B cell (primary cell): ENCODE data around the gene LAMA4. TPM values are rescaled to one million over a fixed set of nuclear protein-coding genes. Genes with fewer than 3 reads are reported as not detected.

Source experiments
- ATAC-seq: fragments of 200-7000 bp; cut with Tn5 transposase; one replicate; pipeline ENCODE4 v1.10.0; 2021; ENCODE audit warnings: low read depth, mild to moderate bottlenecking, moderate number of reproducible peaks, moderate library complexity
- CTCF ChIA-PET: fragments of 350-600 bp; sonication (Branson Sonifier 250); formaldehyde crosslinking; loops from one replicate; lab custom pipeline; 2021; ENCODE audit warnings: antibody characterized with exemption, inconsistent platforms; lab: Charles Lee
- POLR2A ChIA-PET: fragments of 350-600 bp; sonication (Branson Sonifier 250); formaldehyde crosslinking; loops from one replicate; lab custom pipeline; 2021; ENCODE audit warnings: antibody characterized with exemption; lab: Charles Lee
- DNase-seq: peaks from one replicate; pipeline ENCODE4 v3.0.0; 2013
- H2AFZ ChIP-seq: 2 replicates; pipeline ENCODE4 v1.6.1; 2012; ENCODE audit warnings: mild to moderate bottlenecking, low read depth, low read length; ENCODE audit not compliant: insufficient read depth, poor library complexity, severe bottlenecking
- H3K27ac ChIP-seq, 2 donors: 1 replicate in 1 of 2; 2 replicates in 1 of 2; pipeline ENCODE4 v1.5.1; 2012 to 2013; ENCODE audit warnings: low read length in 2 of 2, mild to moderate bottlenecking in 2 of 2, moderate library complexity in 1 of 2
- H3K27me3 ChIP-seq, 4 experiments: fragments of 200-600 bp in 1 of 4; sonication (generic) in 1 of 4; replicated peaks in 1 of 4; 1 replicate in 2 of 4; 2 replicates in 2 of 4; pipeline versions ENCODE4 v1.6.1 to v1.7.0; 2013 to 2016; ENCODE audit warnings: low read length in 3 of 4, mild to moderate bottlenecking in 2 of 4, mixed read lengths in 1 of 4, moderate library complexity in 1 of 4; ENCODE audit not compliant: insufficient read depth in 4 of 4, control insufficient read depth in 3 of 4; ENCODE audit errors: control extremely low read depth in 1 of 4
- H3K36me3 ChIP-seq, 2 experiments: replicated peaks in 1 of 2; 1 replicate in 1 of 2; 2 replicates in 1 of 2; pipeline versions ENCODE4 v1.6.1 to v1.7.1; 2013; ENCODE audit warnings: low read length in 1 of 2; ENCODE audit not compliant: insufficient read depth in 2 of 2, control insufficient read depth in 1 of 2; ENCODE audit errors: control extremely low read depth in 1 of 2, extremely low read depth in 1 of 2
- H3K4me1 ChIP-seq, 2 donors: fragments of 200-600 bp in 1 of 2; sonication (generic) in 1 of 2; 1 replicate in 1 of 2; 2 replicates in 1 of 2; pipeline versions ENCODE4 v1.5.1 to v1.6.1; 2013 to 2017; ENCODE audit warnings: low read length in 2 of 2; ENCODE audit not compliant: control insufficient read depth in 2 of 2, insufficient read depth in 2 of 2
- H3K4me2 ChIP-seq: replicated peaks from 2 replicates; pipeline ENCODE3; 2012; ENCODE audit warnings: mild to moderate bottlenecking, low read depth, low read length; ENCODE audit not compliant: poor library complexity, severe bottlenecking
- H3K4me3 ChIP-seq, 5 experiments: fragments of 200-600 bp in 1 of 5; sonication (generic) in 1 of 5; 1 replicate in 3 of 5; 2 replicates in 2 of 5; pipeline versions ENCODE4 v1.5.1 to v1.7.0; 2011 to 2016; ENCODE audit warnings: low read length in 4 of 5, mild to moderate bottlenecking in 4 of 5, low read depth in 2 of 5, control low read depth in 1 of 5, moderate library complexity in 1 of 5; ENCODE audit not compliant: insufficient read depth in 1 of 5; ENCODE audit errors: control extremely low read depth in 1 of 5, extremely low read depth in 1 of 5
- H3K79me2 ChIP-seq: fragments of 200-600 bp; sonication (generic); one replicate; pipeline ENCODE4 v1.6.0; 2016; ENCODE audit warnings: low read length; ENCODE audit not compliant: control insufficient read depth, insufficient read depth
- H3K9ac ChIP-seq: fragments of 200-600 bp; sonication (generic); 2 replicates; pipeline ENCODE4 v1.6.1; 2017; ENCODE audit warnings: mild to moderate bottlenecking, low read length, moderate library complexity
- H3K9me3 ChIP-seq, 3 donors: one replicate each; pipeline versions ENCODE4 v1.6.1 to v1.7.1; 2013; ENCODE audit warnings: low read length in 2 of 3; ENCODE audit not compliant: control insufficient read depth in 2 of 3, insufficient read depth in 1 of 3; ENCODE audit errors: control extremely low read depth in 1 of 3
- H4K20me1 ChIP-seq: 2 replicates; pipeline ENCODE4 v1.6.0; 2012; ENCODE audit warnings: mild to moderate bottlenecking, low read length; ENCODE audit not compliant: insufficient read depth, control insufficient read depth, poor library complexity, severe bottlenecking
- H3K27ac Mint-ChIP-seq: one replicate; pipeline ENCODE4 v1.8.0; 2021; ENCODE audit warnings: mixed read lengths
- H3K27me3 Mint-ChIP-seq: one replicate; pipeline ENCODE4 v1.8.0; 2021; ENCODE audit warnings: mixed read lengths
- H3K4me1 Mint-ChIP-seq: one replicate; pipeline ENCODE4 v1.8.0; 2021; ENCODE audit warnings: mixed read lengths
- H3K4me3 Mint-ChIP-seq: one replicate; pipeline ENCODE4 v1.8.0; 2021; ENCODE audit warnings: mixed read lengths
- H3K9me3 Mint-ChIP-seq: one replicate; pipeline ENCODE4 v1.8.0; 2022; ENCODE audit warnings: mixed read lengths; ENCODE audit not compliant: insufficient read depth
- EZH2 ChIP-seq: IDR thresholded peaks from 2 replicates; pipeline ENCODE4 v1.6.1; 2012; ENCODE audit warnings: borderline replicate concordance, low read depth, mild to moderate bottlenecking, moderate library complexity, low read length; ENCODE audit not compliant: insufficient read depth, poor library complexity, severe bottlenecking
- WGBS: methylation state at CpG from one replicate; pipeline ENCODE4 v1.1.5; 2013; ENCODE audit warnings: missing lambda C conversion rate; ENCODE audit not compliant: insufficient coverage; 5-methylcytosine and 5-hydroxymethylcytosine counted together
- intact Hi-C: fragments of 100-400 bp; cut with micrococcal nuclease; formaldehyde crosslinking; loops from one replicate; pipeline ENCODE4 v1.10.0; 2022
- polyA plus RNA-seq: library from polyadenylated mRNA; depleted of rRNA; stranded (reverse); fragments of >200 nt; gene quantifications from 2 replicates; pipeline ENCODE4 v1.2.3, GENCODE V29; 2012
- total RNA-seq, 2 donors: library from RNA; stranded (reverse); fragments of 120-200 nt in 1 of 2; gene quantifications; 1 replicate in 1 of 2; 2 replicates in 1 of 2; pipeline versions ENCODE4 v1.2.3 to v1.2.4, GENCODE V29; 2013 to 2022
- TF ChIP-seq, protein P1 (sequence below): fragments of 200-600 bp; IDR thresholded peaks from one replicate; pipeline ENCODE4 v1.8.0; 2022; ENCODE audit warnings: antibody characterized with exemption, mild to moderate bottlenecking

LAMA4 gene
- total and polyA plus RNA-seq, 2 donors (not counting 1 experiment from before 2014, with no cell fraction given) = not detected

DNA sequence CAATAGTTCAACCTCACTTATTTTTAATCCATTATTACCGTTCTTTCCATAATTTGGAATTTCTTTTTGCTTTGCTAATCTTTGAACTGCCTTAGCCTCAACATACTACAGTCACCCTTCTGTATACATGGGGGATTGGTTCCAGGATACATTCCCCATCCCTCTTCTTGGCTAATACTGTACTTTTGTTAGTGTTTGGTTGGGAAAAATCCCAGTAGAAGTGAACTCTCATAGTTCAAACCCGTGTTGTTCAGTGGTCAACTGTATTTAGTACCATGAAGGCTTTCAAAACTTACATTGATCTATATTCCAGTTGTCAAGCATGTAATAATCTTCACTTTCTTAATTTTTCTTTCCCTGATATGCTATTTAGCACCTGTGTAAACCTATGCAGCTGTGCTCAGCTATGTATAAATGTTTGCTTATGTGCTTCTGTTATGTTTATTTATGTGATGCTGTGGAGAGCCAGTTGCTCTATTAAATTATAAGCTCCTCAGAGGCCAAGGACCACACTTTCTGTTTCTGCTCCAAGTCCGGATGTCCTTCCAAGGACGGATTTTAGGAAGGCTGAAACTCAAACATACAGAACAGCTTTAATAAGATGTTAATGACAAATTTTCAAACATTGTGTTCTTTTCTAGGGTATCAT, 33.3 kb upstream of the LAMA4 start:
- POLR2A ChIA-PET = no interaction called here
- Mint-ChIP-seq H3K4me1 (no peaks in the 10 kb centered on the region), H3K4me3 (no peak overlapping the region), H3K27me3 (peaks cover 17% of the 10 kb centered on the region), H3K9me3 (no peaks in the 10 kb centered on the region), H3K27ac (no peak overlapping the region)
- TF ChIP-seq EZH2 = no peak
- TF ChIP-seq, protein P1, sequence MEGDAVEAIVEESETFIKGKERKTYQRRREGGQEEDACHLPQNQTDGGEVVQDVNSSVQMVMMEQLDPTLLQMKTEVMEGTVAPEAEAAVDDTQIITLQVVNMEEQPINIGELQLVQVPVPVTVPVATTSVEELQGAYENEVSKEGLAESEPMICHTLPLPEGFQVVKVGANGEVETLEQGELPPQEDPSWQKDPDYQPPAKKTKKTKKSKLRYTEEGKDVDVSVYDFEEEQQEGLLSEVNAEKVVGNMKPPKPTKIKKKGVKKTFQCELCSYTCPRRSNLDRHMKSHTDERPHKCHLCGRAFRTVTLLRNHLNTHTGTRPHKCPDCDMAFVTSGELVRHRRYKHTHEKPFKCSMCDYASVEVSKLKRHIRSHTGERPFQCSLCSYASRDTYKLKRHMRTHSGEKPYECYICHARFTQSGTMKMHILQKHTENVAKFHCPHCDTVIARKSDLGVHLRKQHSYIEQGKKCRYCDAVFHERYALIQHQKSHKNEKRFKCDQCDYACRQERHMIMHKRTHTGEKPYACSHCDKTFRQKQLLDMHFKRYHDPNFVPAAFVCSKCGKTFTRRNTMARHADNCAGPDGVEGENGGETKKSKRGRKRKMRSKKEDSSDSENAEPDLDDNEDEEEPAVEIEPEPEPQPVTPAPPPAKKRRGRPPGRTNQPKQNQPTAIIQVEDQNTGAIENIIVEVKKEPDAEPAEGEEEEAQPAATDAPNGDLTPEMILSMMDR = no peak
- Histone ChIP-seq H3K4me3 (no peak overlapping the region), H3K27ac (no peak overlapping the region), H3K9me3 (no peaks in the 10 kb centered on the region), H3K27me3 (peaks cover 0 to 8% (median 2%) of the 10 kb centered on the region in 4 experiments), H3K9ac (no peak overlapping the region), H3K4me2 (no peak overlapping the region), H3K79me2 (no peaks in the 10 kb centered on the region), H4K20me1 (no peaks in the 10 kb centered on the region), H2AFZ (no peak overlapping the region), H3K36me3 (no peaks in the 10 kb centered on the region), H3K4me1 (no peaks in the 10 kb centered on the region)
- CTCF ChIA-PET = no interaction called here
- DNase-seq (no peak), ATAC-seq (no peak)
- intact Hi-C loops = no loop called here
- WGBS = no CpG with 5 or more reads among the region's 4 CpGs

GRCh38 chr6:112286500-112287144, 32.3 kb upstream of the LAMA4 start:
- no peak overlapping the region for H3K27ac Mint-ChIP-seq
- TF ChIP-seq, protein P1 = no peak
- TF ChIP-seq EZH2 = no peak
- POLR2A ChIA-PET = no interaction called here
- H3K9me3 Mint-ChIP-seq = no peaks in the 10 kb centered on the region
- Histone ChIP-seq H3K4me1 (no peaks in the 10 kb centered on the region), H3K9me3 (no peaks in the 10 kb centered on the region), H3K4me2 (no peak overlapping the region), H4K20me1 (no peaks in the 10 kb centered on the region), H3K27ac (no peak overlapping the region), H3K27me3 (peaks cover 0 to 2% (median 0%) of the 10 kb centered on the region in 4 experiments), H3K9ac (no peak overlapping the region), H2AFZ (no peak overlapping the region), H3K4me3 (no peak overlapping the region), H3K79me2 (no peaks in the 10 kb centered on the region), H3K36me3 (no peaks in the 10 kb centered on the region)
- H3K27me3 Mint-ChIP-seq = peaks cover 8% of the 10 kb centered on the region
- intact Hi-C loops = no loop called here
- DNase-seq (no peak), ATAC-seq (no peak)
- CTCF ChIA-PET = no interaction called here
- no CpG with 5 or more reads among the region's 1 CpG for WGBS
- H3K4me3 Mint-ChIP-seq = no peak overlapping the region
- H3K4me1 Mint-ChIP-seq = no peaks in the 10 kb centered on the region
